ENCODE measurements around the gene CPEB4. TPM values are rescaled to one million over a fixed set of nuclear protein-coding genes. Genes with fewer than 3 reads are reported as not detected.

Gene CPEB4
- total RNA-seq, 2 donors from 2014 or later, result 36.5 to 45.3 TPM

DNA sequence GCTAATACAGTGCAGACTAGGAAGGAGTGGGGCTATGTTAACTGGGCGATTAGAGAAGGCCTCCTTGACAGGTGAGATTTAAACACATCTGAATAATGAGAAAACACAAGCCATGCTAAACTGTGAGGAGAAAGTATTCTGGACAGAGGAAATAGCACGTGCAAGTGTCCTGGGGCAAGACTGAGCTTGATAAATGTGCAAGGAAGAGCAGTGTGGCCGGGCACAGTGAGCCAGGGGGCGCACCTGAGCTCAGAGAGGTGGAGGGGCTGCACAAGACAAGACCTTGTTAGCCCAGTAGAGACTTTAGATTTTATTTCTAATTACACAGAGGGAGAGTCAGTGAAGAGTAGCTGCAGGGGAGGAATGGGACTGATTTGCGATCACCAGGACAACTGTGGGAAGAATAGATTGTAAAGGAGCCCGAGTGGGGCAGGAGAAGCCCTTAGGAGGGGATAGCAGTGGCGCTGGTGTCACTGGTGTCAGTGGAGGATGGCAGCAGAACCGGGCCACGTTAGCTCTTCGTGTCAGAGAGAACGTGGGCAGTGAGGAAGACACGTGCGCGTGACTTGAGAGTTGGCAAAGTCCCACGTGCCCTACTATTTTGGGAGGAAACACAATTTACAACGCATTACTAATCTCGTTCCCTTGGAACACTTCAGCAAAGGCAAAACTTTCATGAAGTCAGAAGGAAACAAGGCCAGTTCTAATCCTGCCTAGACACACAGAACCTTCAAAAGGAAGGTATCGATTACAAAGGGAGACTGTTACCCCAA, 82.9 kb downstream of the CPEB4 start:
- TF ChIP-seq POLR2AphosphoS5 (IDR thresholded peaks at IDR 0.05) (no peak), POLR2A (IDR thresholded peaks at IDR 0.05) (no peak)
- TF ChIP-seq, protein P1, sequence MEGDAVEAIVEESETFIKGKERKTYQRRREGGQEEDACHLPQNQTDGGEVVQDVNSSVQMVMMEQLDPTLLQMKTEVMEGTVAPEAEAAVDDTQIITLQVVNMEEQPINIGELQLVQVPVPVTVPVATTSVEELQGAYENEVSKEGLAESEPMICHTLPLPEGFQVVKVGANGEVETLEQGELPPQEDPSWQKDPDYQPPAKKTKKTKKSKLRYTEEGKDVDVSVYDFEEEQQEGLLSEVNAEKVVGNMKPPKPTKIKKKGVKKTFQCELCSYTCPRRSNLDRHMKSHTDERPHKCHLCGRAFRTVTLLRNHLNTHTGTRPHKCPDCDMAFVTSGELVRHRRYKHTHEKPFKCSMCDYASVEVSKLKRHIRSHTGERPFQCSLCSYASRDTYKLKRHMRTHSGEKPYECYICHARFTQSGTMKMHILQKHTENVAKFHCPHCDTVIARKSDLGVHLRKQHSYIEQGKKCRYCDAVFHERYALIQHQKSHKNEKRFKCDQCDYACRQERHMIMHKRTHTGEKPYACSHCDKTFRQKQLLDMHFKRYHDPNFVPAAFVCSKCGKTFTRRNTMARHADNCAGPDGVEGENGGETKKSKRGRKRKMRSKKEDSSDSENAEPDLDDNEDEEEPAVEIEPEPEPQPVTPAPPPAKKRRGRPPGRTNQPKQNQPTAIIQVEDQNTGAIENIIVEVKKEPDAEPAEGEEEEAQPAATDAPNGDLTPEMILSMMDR (IDR thresholded peaks at IDR 0.05), result no peak

GRCh38 chr5:173971681-173972345, 83.7 kb downstream of the CPEB4 start:
- Histone ChIP-seq H3K4me1 (replicated peaks) (no peaks in the 10 kb centered on the region), H3K4me3 (no peak overlapping the region), H3K9me3 (no peaks in the 10 kb centered on the region), H3K36me3 (no peaks in the 10 kb centered on the region), H3K27me3 (replicated peaks; ENCODE audit: insufficient read depth) (no peaks in the 10 kb centered on the region), H3K27ac (no peak overlapping the region)
- 96% methylated on average over 5 of the region's 5 CpGs for WGBS
- no peak for DNase-seq (ENCODE audit: low spot score)
- intact Hi-C loops (cut with DNase I), result loop anchor here (2.0 to 5.0 kb wide), 2 partner anchors 83 to 220 kb away; partner anchors contain the start of gene CPEB4
- TF ChIP-seq, protein P1 (IDR thresholded peaks at IDR 0.05), result no peak
- TF ChIP-seq POLR2AphosphoS5 (IDR thresholded peaks at IDR 0.05) (no peak), POLR2A (IDR thresholded peaks at IDR 0.05) (no peak)

More for the DNA sequence above, 82.9 kb downstream of the CPEB4 start:
- Histone ChIP-seq H3K9me3 (no peaks in the 10 kb centered on the region), H3K4me3 (no peak overlapping the region), H3K27me3 (replicated peaks; ENCODE audit: insufficient read depth) (no peaks in the 10 kb centered on the region), H3K27ac (no peak overlapping the region), H3K36me3 (no peaks in the 10 kb centered on the region), H3K4me1 (replicated peaks) (no peaks in the 10 kb centered on the region)
- DNase-seq (ENCODE audit: low spot score), result no peak
- 84% methylated on average over 18 of the region's 18 CpGs for WGBS
- intact Hi-C loops (cut with DNase I), result loop anchor here (5.0 kb wide), 1 partner anchor 219 kb away; no protein-coding TSS in a partner anchor

GRCh38 chr5:173972607-173972924, 84.4 kb downstream of the CPEB4 start:
- Histone ChIP-seq H3K4me1 (replicated peaks) (no peaks in the 10 kb centered on the region), H3K36me3 (no peaks in the 10 kb centered on the region), H3K27ac (no peak overlapping the region), H3K27me3 (replicated peaks; ENCODE audit: insufficient read depth) (no peaks in the 10 kb centered on the region), H3K9me3 (no peaks in the 10 kb centered on the region), H3K4me3 (peak overlapping the region; percentile 26 to 42)
- TF ChIP-seq POLR2A (IDR thresholded peaks at IDR 0.05) (no peak), POLR2AphosphoS5 (IDR thresholded peaks at IDR 0.05) (no peak)
- TF ChIP-seq, protein P1 (IDR thresholded peaks at IDR 0.05), result no peak
- no peak for DNase-seq (ENCODE audit: low spot score)
- 61% methylated on average over 6 of the region's 6 CpGs for WGBS
- intact Hi-C loops (cut with DNase I), result loop anchor here (2.0 to 5.0 kb wide), 2 partner anchors 84 to 220 kb away; partner anchors contain the start of gene CPEB4

GRCh38 chr5:173972925-173973615, 84.9 kb downstream of the CPEB4 start:
- peak overlapping the region in 1 of 2 donors; percentile 43 for H3K27ac ChIP-seq

More at GRCh38 chr5:173972925-173973615, 84.9 kb downstream of the CPEB4 start:
- H3K9me3 ChIP-seq, result no peaks in the 10 kb centered on the region
- intact Hi-C loops (cut with DNase I), result loop anchor here (1.0 to 5.0 kb wide), 3 partner anchors 84 to 354 kb away; partner anchors contain the start of gene CPEB4
- H3K36me3 ChIP-seq, result no peaks in the 10 kb centered on the region
- H3K4me1 ChIP-seq (replicated peaks), result no peaks in the 10 kb centered on the region
- peak overlapping the region; percentile 26 to 42 for H3K4me3 ChIP-seq
- 2% methylated on average over 30 of the region's 30 CpGs for WGBS
- TF ChIP-seq POLR2AphosphoS5 (IDR thresholded peaks at IDR 0.05), result peak; percentile 54
- no peak for TF ChIP-seq POLR2A (IDR thresholded peaks at IDR 0.05)
- TF ChIP-seq, protein P1 (IDR thresholded peaks at IDR 0.05), result peak; percentile 79 to 95 (median 94)
- H3K27me3 ChIP-seq (replicated peaks; ENCODE audit: insufficient read depth), result no peaks in the 10 kb centered on the region
- DNase-seq (ENCODE audit: low spot score), result peak; percentile 85

Measured in prostate gland (tissue), 2 donors.